ENCODE data around the gene KIZ. TPM values are rescaled to one million over a fixed set of nuclear protein-coding genes. Genes with fewer than 3 reads are reported as not detected.

KIZ gene
- total RNA-seq, 1 donor from 2014 or later: 60.0 TPM

DNA sequence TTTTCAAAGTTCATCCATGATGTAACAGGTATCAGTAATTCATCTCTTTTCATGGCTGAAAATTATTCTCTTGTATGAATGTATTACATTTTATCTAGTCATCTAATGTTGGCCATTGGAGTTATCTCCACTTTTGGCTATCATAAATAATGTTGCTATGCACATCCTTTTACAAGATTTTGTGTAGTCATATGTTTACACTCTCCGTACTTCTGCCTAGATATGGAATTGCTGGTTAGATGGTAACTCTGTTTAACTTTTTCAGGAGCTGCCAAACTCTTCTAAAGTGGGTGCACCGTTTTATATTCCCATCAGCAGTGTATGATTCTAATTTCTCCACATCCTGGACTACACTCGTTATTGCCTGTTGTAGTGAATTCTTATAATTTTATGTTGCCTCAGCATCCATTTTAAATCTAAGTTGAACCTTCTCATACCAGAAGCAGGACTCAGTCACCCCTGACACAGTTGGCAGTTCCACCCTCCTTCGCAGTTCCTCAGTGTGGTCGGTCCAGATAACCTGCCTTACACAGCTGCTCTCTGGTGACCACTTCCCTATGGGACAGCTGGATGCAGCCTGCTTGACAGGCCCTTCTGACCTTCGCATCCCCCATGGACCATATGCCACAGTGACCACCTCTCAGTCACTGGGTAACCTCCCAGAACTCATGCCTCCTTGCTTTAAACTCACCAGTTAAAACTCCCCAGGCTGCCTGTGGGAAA is 33.9 kb downstream of the KIZ start:
- DNase-seq (ENCODE audit: low spot score): no peak
- H3K79me2 ChIP-seq (ENCODE audit: low read depth): no peaks in the 10 kb centered on the region
- Mint-ChIP-seq H3K27ac (no peak overlapping the region), H3K27me3 (ENCODE audit: insufficient read depth, low read depth) (no peaks in the 10 kb centered on the region), H3K4me3 (no peak overlapping the region), H3K36me3 (no peaks in the 10 kb centered on the region), H3K9me3 (no peaks in the 10 kb centered on the region), H3K4me1 (no peaks in the 10 kb centered on the region)
- no peaks in the 10 kb centered on the region for H4K20me1 ChIP-seq (ENCODE audit: low read depth)
- H3K4me3 ChIP-seq: no peak overlapping the region
- no peak overlapping the region for H3K27ac ChIP-seq
- no peak overlapping the region for H3K4me2 ChIP-seq
- no peaks in the 10 kb centered on the region for H3K4me1 ChIP-seq
- H3K9me3 ChIP-seq (ENCODE audit: low read depth): no peaks in the 10 kb centered on the region
- H2AFZ ChIP-seq (replicated peaks): no peak overlapping the region
- no peaks in the 10 kb centered on the region for H3K36me3 ChIP-seq
- no peaks in the 10 kb centered on the region for H3K27me3 ChIP-seq
- TF ChIP-seq, protein P1, sequence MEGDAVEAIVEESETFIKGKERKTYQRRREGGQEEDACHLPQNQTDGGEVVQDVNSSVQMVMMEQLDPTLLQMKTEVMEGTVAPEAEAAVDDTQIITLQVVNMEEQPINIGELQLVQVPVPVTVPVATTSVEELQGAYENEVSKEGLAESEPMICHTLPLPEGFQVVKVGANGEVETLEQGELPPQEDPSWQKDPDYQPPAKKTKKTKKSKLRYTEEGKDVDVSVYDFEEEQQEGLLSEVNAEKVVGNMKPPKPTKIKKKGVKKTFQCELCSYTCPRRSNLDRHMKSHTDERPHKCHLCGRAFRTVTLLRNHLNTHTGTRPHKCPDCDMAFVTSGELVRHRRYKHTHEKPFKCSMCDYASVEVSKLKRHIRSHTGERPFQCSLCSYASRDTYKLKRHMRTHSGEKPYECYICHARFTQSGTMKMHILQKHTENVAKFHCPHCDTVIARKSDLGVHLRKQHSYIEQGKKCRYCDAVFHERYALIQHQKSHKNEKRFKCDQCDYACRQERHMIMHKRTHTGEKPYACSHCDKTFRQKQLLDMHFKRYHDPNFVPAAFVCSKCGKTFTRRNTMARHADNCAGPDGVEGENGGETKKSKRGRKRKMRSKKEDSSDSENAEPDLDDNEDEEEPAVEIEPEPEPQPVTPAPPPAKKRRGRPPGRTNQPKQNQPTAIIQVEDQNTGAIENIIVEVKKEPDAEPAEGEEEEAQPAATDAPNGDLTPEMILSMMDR (IDR thresholded peaks at IDR 0.05): no peak
- no peak for TF ChIP-seq EZH2 (IDR thresholded peaks at IDR 0.05)
- no peak overlapping the region for H3K9ac ChIP-seq
- peaks cover 3% of the 10 kb centered on the region for H3F3A ChIP-seq (ENCODE audit: low read depth)

GRCh38 chr20:21161926-21162325 is 36.0 kb downstream of the KIZ start:
- no peak overlapping the region for H2AFZ ChIP-seq (replicated peaks)
- peaks cover 3% of the 10 kb centered on the region for H3F3A ChIP-seq (ENCODE audit: low read depth)
- H4K20me1 ChIP-seq (ENCODE audit: low read depth): no peaks in the 10 kb centered on the region
- no peaks in the 10 kb centered on the region for H3K4me1 Mint-ChIP-seq
- DNase-seq (ENCODE audit: low spot score): no peak
- H3K27me3 Mint-ChIP-seq (ENCODE audit: insufficient read depth, low read depth): no peaks in the 10 kb centered on the region
- no peaks in the 10 kb centered on the region for H3K27me3 ChIP-seq
- H3K36me3 ChIP-seq: no peaks in the 10 kb centered on the region
- H3K4me3 ChIP-seq: no peak overlapping the region
- no peak overlapping the region for H3K27ac ChIP-seq
- peaks cover 3% of the 10 kb centered on the region for H3K36me3 Mint-ChIP-seq
- H3K79me2 ChIP-seq (ENCODE audit: low read depth): no peaks in the 10 kb centered on the region
- TF ChIP-seq EZH2 (IDR thresholded peaks at IDR 0.05): no peak
- TF ChIP-seq EZH2phosphoT487 (IDR thresholded peaks at IDR 0.05): no peak
- TF ChIP-seq, protein P1 (IDR thresholded peaks at IDR 0.05): no peak
- peaks cover 3% of the 10 kb centered on the region for H3K9me3 Mint-ChIP-seq
- no peak overlapping the region for H3K9ac ChIP-seq
- H3K4me2 ChIP-seq: no peak overlapping the region
- H3K27ac Mint-ChIP-seq: no peak overlapping the region
- no peaks in the 10 kb centered on the region for H3K4me1 ChIP-seq
- no peaks in the 10 kb centered on the region for H3K9me3 ChIP-seq (ENCODE audit: low read depth)
- no peak overlapping the region for H3K4me3 Mint-ChIP-seq

DNA sequence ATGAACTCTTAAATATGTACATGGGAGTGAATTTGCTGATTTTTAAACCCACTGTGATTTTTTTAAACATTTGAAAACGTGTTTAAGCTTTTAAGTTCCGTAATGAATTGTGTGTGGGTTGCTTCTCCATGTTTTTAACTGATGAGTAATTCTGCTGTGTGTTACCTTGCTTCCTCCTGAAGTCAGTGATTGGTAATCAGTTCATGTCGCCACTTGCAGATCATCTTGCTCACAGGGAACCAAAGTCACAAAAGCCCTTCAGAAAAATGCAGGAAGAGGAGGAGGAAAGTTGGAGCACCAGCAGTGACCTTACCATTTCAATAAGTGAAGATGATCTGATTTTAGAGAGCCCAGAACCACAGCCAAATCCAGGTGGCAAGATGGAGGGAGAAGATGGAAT is 36.7 kb downstream of the KIZ start:
- Mint-ChIP-seq H3K27me3 (ENCODE audit: insufficient read depth, low read depth) (no peaks in the 10 kb centered on the region), H3K4me1 (no peaks in the 10 kb centered on the region), H3K9me3 (peaks cover 3% of the 10 kb centered on the region), H3K4me3 (no peak overlapping the region), H3K27ac (no peak overlapping the region), H3K36me3 (peaks cover 3% of the 10 kb centered on the region)
- Histone ChIP-seq H3K36me3 (no peaks in the 10 kb centered on the region), H4K20me1 (ENCODE audit: low read depth) (no peaks in the 10 kb centered on the region), H3K9me3 (ENCODE audit: low read depth) (no peaks in the 10 kb centered on the region), H3K27me3 (no peaks in the 10 kb centered on the region), H3K4me1 (no peaks in the 10 kb centered on the region), H3F3A (ENCODE audit: low read depth) (peaks cover 3% of the 10 kb centered on the region), H3K27ac (no peak overlapping the region), H3K9ac (no peak overlapping the region), H3K79me2 (ENCODE audit: low read depth) (no peaks in the 10 kb centered on the region), H3K4me3 (no peak overlapping the region), H2AFZ (replicated peaks) (no peak overlapping the region), H3K4me2 (no peak overlapping the region)
- TF ChIP-seq, protein P1 (IDR thresholded peaks at IDR 0.05): no peak
- TF ChIP-seq EZH2 (IDR thresholded peaks at IDR 0.05) (no peak), EZH2phosphoT487 (IDR thresholded peaks at IDR 0.05) (no peak)
- no peak for DNase-seq (ENCODE audit: low spot score)
